HepG2 (cell line): ENCODE results near the gene ZNF568. TPM values are rescaled to one million over a fixed set of nuclear protein-coding genes. Genes with fewer than 3 reads are reported as not detected.

Experiments
- ATAC-seq: fragments of 200-7000 bp; cut with Tn5 transposase; 3 replicates; pipeline ENCODE4 v1.9.1; 2020; ENCODE audit warnings: mild to moderate bottlenecking, moderate library complexity
- BruUV-seq: library from RNA; stranded (reverse); fragments of 400-500 nt; replicated peaks from 2 replicates; lab custom pipeline; 2021; lab: Mats Ljungman, UMichigan
- CTCF ChIA-PET: fragments of 300-600 bp; formaldehyde crosslinking; extraction: SDS; loops from one replicate; lab custom pipeline; 2021; ENCODE audit warnings: low total read pairs, inconsistent platforms, low intra/inter-chr PET ratio; lab: Yijun Ruan, JAX
- POLR2A ChIA-PET: fragments of 350-600 bp; sonication (Branson Sonifier 250); formaldehyde crosslinking; loops from one replicate; lab custom pipeline; 2020; ENCODE audit warnings: antibody characterized with exemption, inconsistent platforms; lab: Yijun Ruan, JAX
- DNase-seq: peaks from one replicate; pipeline ENCODE4 v3.0.0-alpha.2; 2015; ENCODE audit warnings: low spot score
- FAIRE-seq: peaks from 3 replicates; lab custom pipeline; 2011; peaks lifted over from hg19 to GRCh38; lab: Jason Lieb, UNC
- H2AFZ ChIP-seq: one replicate; pipeline ENCODE4 v1.6.1; 2011; ENCODE audit warnings: low read length, inconsistent platforms
- H3K27ac ChIP-seq: fragments of 300-600 bp; 3 replicates; pipeline ENCODE4 v1.8.0; 2011; ENCODE audit warnings: mixed run types, mild to moderate bottlenecking, mixed read lengths, low read length, inconsistent platforms; ENCODE audit not compliant: insufficient read depth; ENCODE audit errors: extremely low read length
- H3K27me3 ChIP-seq, 2 experiments: fragments of 200-600 bp in 1 of 2; 2 replicates in 1 of 2; 3 replicates in 1 of 2; pipeline versions ENCODE4 v1.6.0 to v1.8.0; 2011; ENCODE audit warnings: low read length in 2 of 2, mild to moderate bottlenecking in 2 of 2, moderate library complexity in 2 of 2, inconsistent platforms in 1 of 2; ENCODE audit not compliant: insufficient read depth in 2 of 2, control insufficient read depth in 1 of 2
- H3K36me3 ChIP-seq, 2 experiments: fragments of 200-600 bp in 1 of 2; replicated peaks in 1 of 2; 2 replicates in 1 of 2; 3 replicates in 1 of 2; pipeline versions ENCODE4 v1.5.1 to v1.8.0; 2011; ENCODE audit warnings: low read length in 2 of 2, inconsistent platforms in 1 of 2; ENCODE audit not compliant: insufficient read depth in 2 of 2, control insufficient read depth in 1 of 2
- H3K4me1 ChIP-seq: 2 replicates; pipeline ENCODE4 v1.5.1; 2012; ENCODE audit warnings: low read length, inconsistent platforms; ENCODE audit not compliant: insufficient read depth
- H3K4me2 ChIP-seq: 2 replicates; pipeline ENCODE4 v1.6.0; 2011; ENCODE audit warnings: low read depth, low read length, inconsistent platforms
- H3K4me3 ChIP-seq, 3 experiments: fragments of 200-600 bp in 1 of 3; sonication (generic), shearing (Covaris generic) in 1 of 3; replicated peaks in 1 of 3; 2 replicates each; pipeline ENCODE4 v1.5.1; 2011 to 2016; ENCODE audit warnings: low read length in 3 of 3, inconsistent platforms in 2 of 3, low read depth in 2 of 3, mild to moderate bottlenecking in 2 of 3, control low read depth in 1 of 3, mixed read lengths in 1 of 3; ENCODE audit not compliant: insufficient read depth in 1 of 3
- H3K79me2 ChIP-seq: one replicate; pipeline ENCODE4 v1.6.1; 2011; ENCODE audit warnings: low read length, inconsistent platforms; ENCODE audit not compliant: insufficient read depth
- H3K9ac ChIP-seq: 2 replicates; pipeline ENCODE4 v1.6.0; 2011; ENCODE audit warnings: mild to moderate bottlenecking, low read depth, low read length, inconsistent platforms; ENCODE audit not compliant: insufficient read depth
- H3K9me3 ChIP-seq: 2 replicates; pipeline ENCODE4 v1.5.1; 2012; ENCODE audit warnings: mild to moderate bottlenecking, low read length
- H4K20me1 ChIP-seq: 2 replicates; pipeline ENCODE4 v1.6.0; 2011; ENCODE audit warnings: inconsistent platforms, mild to moderate bottlenecking, low read length, moderate library complexity; ENCODE audit not compliant: insufficient read depth
- ATF2 ChIP-seq: sonication (generic); formaldehyde crosslinking; IDR thresholded peaks from 2 replicates; pipeline ENCODE4 v1.4.0; 2020; ENCODE audit warnings: missing genetic modification reagents
- CHD4 ChIP-seq: fragments of 200-600 bp; sonication (generic); IDR thresholded peaks from 2 replicates; pipeline ENCODE4 v1.7.0; 2017; ENCODE audit warnings: mild to moderate bottlenecking, low read length, borderline replicate concordance
- EHMT2 ChIP-seq: fragments of 200-600 bp; sonication (generic); IDR thresholded peaks from 2 replicates; pipeline ENCODE4 v1.7.0; 2017; ENCODE audit warnings: antibody characterized with exemption, low read depth, low read length, borderline replicate concordance
- GMEB1 ChIP-seq: sonication (generic); formaldehyde crosslinking; IDR thresholded peaks from 2 replicates; pipeline ENCODE4 v1.5.1; 2020; ENCODE audit warnings: missing genetic modification reagents, mild to moderate bottlenecking, borderline replicate concordance
- HNF1A ChIP-seq, 2 experiments: sonication (generic) in 1 of 2; formaldehyde crosslinking in 1 of 2; IDR thresholded peaks; 2 replicates each; pipeline versions ENCODE4 v1.4.0 to v1.6.1; 2016 to 2020; ENCODE audit warnings: borderline replicate concordance in 1 of 2, low read depth in 1 of 2, mild to moderate bottlenecking in 1 of 2, missing genetic modification reagents in 1 of 2
- MAFG ChIP-seq: sonication (generic); formaldehyde crosslinking; IDR thresholded peaks from 2 replicates; pipeline ENCODE4 v1.5.1; 2020; ENCODE audit warnings: mild to moderate bottlenecking, missing genetic modification reagents
- MTA1 ChIP-seq: sonication (generic); formaldehyde crosslinking; IDR thresholded peaks from 2 replicates; pipeline ENCODE4 v1.4.0; 2020; ENCODE audit warnings: missing genetic modification reagents, mild to moderate bottlenecking, borderline replicate concordance
- MTF1 ChIP-seq: sonication (generic); formaldehyde crosslinking; IDR thresholded peaks from 2 replicates; pipeline ENCODE4 v1.5.0; 2020; ENCODE audit warnings: missing genetic modification reagents
- MYNN ChIP-seq: sonication (generic); formaldehyde crosslinking; IDR thresholded peaks from 2 replicates; pipeline ENCODE4 v1.4.0; 2020; ENCODE audit warnings: mild to moderate bottlenecking, low read depth, missing genetic modification reagents
- NKX3-1 ChIP-seq: sonication (generic); formaldehyde crosslinking; IDR thresholded peaks from 2 replicates; pipeline ENCODE4 v1.5.0; 2020; ENCODE audit warnings: missing genetic modification reagents
- PLRG1 ChIP-seq: fragments of 450-650 bp; conservative IDR thresholded peaks from 2 replicates; pipeline ENCODE4 v1.6.1; 2016
- RBFOX2 ChIP-seq: fragments of 200-400 bp; formaldehyde crosslinking; IDR thresholded peaks from 2 replicates; pipeline ENCODE4 v1.6.1; 2017; ENCODE audit warnings: low read depth, mild to moderate bottlenecking, low read length
- SIX1 ChIP-seq: sonication (generic); formaldehyde crosslinking; IDR thresholded peaks from 2 replicates; pipeline ENCODE4 v1.4.0; 2020; ENCODE audit warnings: missing genetic modification reagents, borderline replicate concordance
- ZNF451 ChIP-seq: sonication (generic); formaldehyde crosslinking; IDR thresholded peaks from 2 replicates; pipeline ENCODE4 v1.5.0; 2020; ENCODE audit warnings: mild to moderate bottlenecking, missing genetic modification reagents
- ZNF510 ChIP-seq: sonication (generic); formaldehyde crosslinking; IDR thresholded peaks from 2 replicates; pipeline ENCODE4 v1.4.0; 2020; ENCODE audit warnings: low read depth, mild to moderate bottlenecking, missing genetic modification reagents
- ZNF614 ChIP-seq: IDR thresholded peaks from 2 replicates; pipeline ENCODE4 v1.6.1; 2018; ENCODE audit warnings: missing biosample characterization, missing genetic modification reagents, inconsistent platforms, borderline replicate concordance
- ZNF674 ChIP-seq: sonication (generic); formaldehyde crosslinking; IDR thresholded peaks from 2 replicates; pipeline ENCODE4 v1.5.0; 2020; ENCODE audit warnings: low read depth, mild to moderate bottlenecking, missing genetic modification reagents
- WGBS: methylation state at CpG from one replicate; pipeline ENCODE4 v1.1.6; 2017; ENCODE audit warnings: low lambda C conversion rate; 5-methylcytosine and 5-hydroxymethylcytosine counted together
- in situ Hi-C: cut with HindIII; loops from 2 replicates; pipeline ENCODE4 v1.10.0; 2017; ENCODE audit warnings: low pct_unique_long_range_greater_than_20kb; ENCODE audit not compliant: extremely low pct_ligation_motif_present
- intact Hi-C: fragments of 100-400 bp; cut with micrococcal nuclease; formaldehyde crosslinking; loops from one replicate; pipeline ENCODE4 v1.10.0; 2022; ENCODE audit not compliant: unreplicated experiment
- polyA plus RNA-seq, 8 experiments: library from polyadenylated mRNA; depleted of rRNA in 3 of 8; stranded (reverse) in 7 of 8; unstranded in 1 of 8; fragments of >200 nt; fragmentation: Illumina TruSeq in 4 of 8; extraction: Trizol in 4 of 8; gene quantifications; 2 replicates each; pipeline versions ENCODE4 v1.2.1 to v1.2.3, GENCODE V29; 2011 to 2016; ENCODE audit warnings: low read depth in 4 of 8, missing spikeins in 1 of 8, mixed read lengths in 1 of 8; ENCODE audit not compliant: insufficient read depth in 1 of 8
- total RNA-seq, 5 experiments: library from RNA; depleted of rRNA; stranded (reverse); fragments of >200 nt; fragmentation: Illumina TruSeq; extraction: Trizol; gene quantifications; 2 replicates each; pipeline ENCODE4 v1.2.3, GENCODE V29; 2016; ENCODE audit warnings: low read depth in 1 of 5

ZNF568 gene
- total and polyA plus RNA-seq, 2 of the 13 experiments (the other 11 are each of a cell fraction or from before 2014, with no cell fraction given), result 0.15 to 1.00 TPM

- TF ChIP-seq HNF1A (IDR thresholded peaks at IDR 0.05; ENCODE audit: low read depth) (no peak), HNF1A (CRISPR knock-in tag; IDR thresholded peaks at IDR 0.05; ENCODE audit: borderline replicate concordance) (no peak), MAFG (CRISPR knock-in tag) (no peak), CHD4 (no peak), MTA1 (no peak), SIX1 (CRISPR knock-in tag) (no peak), NKX3-1 (CRISPR knock-in tag) (no peak)
Measured at GRCh38 chr19:36894849-36895383, 21.2 kb upstream of the ZNF568 start (continued).

GRCh38 chr19:36898422-36898821 is 17.7 kb upstream of the ZNF568 start:
- ChIA-PET CTCF (no interaction called here), POLR2A (no interaction called here)
- intact Hi-C loops, result no loop called here
- H2AFZ ChIP-seq, result no peak overlapping the region
- H3K27me3 ChIP-seq, result no peaks in the 10 kb centered on the region
- ATAC-seq, result no peak
- no peaks in the 10 kb centered on the region for H3K36me3 ChIP-seq
- H3K9ac ChIP-seq, result no peak overlapping the region
- no peaks in the 10 kb centered on the region for H3K79me2 ChIP-seq
- H3K4me2 ChIP-seq, result no peak overlapping the region
- H4K20me1 ChIP-seq, result no peaks in the 10 kb centered on the region
- no peak overlapping the region for H3K27ac ChIP-seq
- DNase-seq, result no peak
- no TSS peak for BruUV-seq
- in situ Hi-C loops, result no loop called here
- no peaks in the 10 kb centered on the region for H3K4me1 ChIP-seq
- H3K4me3 ChIP-seq, result no peak overlapping the region
- FAIRE-seq, result no peak
- peaks cover 88% of the 10 kb centered on the region for H3K9me3 ChIP-seq
- WGBS, result 69% methylated on average over 4 of the region's 4 CpGs
- TF ChIP-seq ATF2, result no peak
- no peak for TF ChIP-seq ZNF674 (CRISPR knock-in tag)
- TF ChIP-seq ZNF510 (CRISPR knock-in tag), result no peak
- no peak for TF ChIP-seq MTF1 (CRISPR knock-in tag)
- TF ChIP-seq ZNF451 (CRISPR knock-in tag), result no peak
- no peak for TF ChIP-seq GMEB1 (CRISPR knock-in tag)
- TF ChIP-seq EHMT2, result no peak
- no peak for TF ChIP-seq PLRG1
- no peak for TF ChIP-seq ZNF614 (CRISPR knock-in tag)
- TF ChIP-seq MYNN (CRISPR knock-in tag), result no peak
- no peak for TF ChIP-seq RBFOX2
